GM10266 (cell line): ENCODE data around the gene GLRA3.

Experiments used
- DNase-seq: peaks from one replicate; pipeline ENCODE4 v3.0.0; 2012; ENCODE audit errors: extremely low spot score
- CTCF ChIP-seq: IDR thresholded peaks from 2 replicates; pipeline ENCODE4 v1.5.1; 2012; ENCODE audit warnings: mild to moderate bottlenecking, low read depth; ENCODE audit not compliant: control insufficient read depth, insufficient read depth; ENCODE audit errors: missing control alignments

The GLRA3 gene

GRCh38 chr4:174753021-174753420 is 76.0 kb downstream of the GLRA3 start:
- no peak for TF ChIP-seq CTCF
- DNase-seq, result no peak

GRCh38 chr4:174752026-174752425 is 77.0 kb downstream of the GLRA3 start:
- DNase-seq, result no peak
- no peak for TF ChIP-seq CTCF

GRCh38 chr4:174749091-174749490 is 80.0 kb downstream of the GLRA3 start:
- DNase-seq, result no peak
- TF ChIP-seq CTCF, result no peak

GRCh38 chr4:174746710-174747109 is 82.3 kb downstream of the GLRA3 start:
- DNase-seq, result no peak
- no peak for TF ChIP-seq CTCF

GRCh38 chr4:174742561-174742960 is 86.5 kb downstream of the GLRA3 start:
- TF ChIP-seq CTCF, result no peak
- no peak for DNase-seq

- DNase-seq, result no peak
- TF ChIP-seq CTCF, result no peak
Observed at GRCh38 chr4:174739576-174739975, 89.5 kb downstream of the GLRA3 start.

- TF ChIP-seq CTCF, result no peak
- no peak for DNase-seq
Observed at GRCh38 chr4:174734181-174734580, 94.9 kb downstream of the GLRA3 start.
